NCI-H1105 (cell line): ENCODE measurements around the gene TRIM6.
"Not testable (repeated sequence)": the region's sequence is repeated elsewhere in the genome, so short reads cannot be mapped to it uniquely, and the experiment has no call there.

Experiments used
- DNase-seq: peaks from one replicate; lab custom pipeline; 2025; lab: John Stamatoyannopoulos, UW

The TRIM6 gene, protein sequence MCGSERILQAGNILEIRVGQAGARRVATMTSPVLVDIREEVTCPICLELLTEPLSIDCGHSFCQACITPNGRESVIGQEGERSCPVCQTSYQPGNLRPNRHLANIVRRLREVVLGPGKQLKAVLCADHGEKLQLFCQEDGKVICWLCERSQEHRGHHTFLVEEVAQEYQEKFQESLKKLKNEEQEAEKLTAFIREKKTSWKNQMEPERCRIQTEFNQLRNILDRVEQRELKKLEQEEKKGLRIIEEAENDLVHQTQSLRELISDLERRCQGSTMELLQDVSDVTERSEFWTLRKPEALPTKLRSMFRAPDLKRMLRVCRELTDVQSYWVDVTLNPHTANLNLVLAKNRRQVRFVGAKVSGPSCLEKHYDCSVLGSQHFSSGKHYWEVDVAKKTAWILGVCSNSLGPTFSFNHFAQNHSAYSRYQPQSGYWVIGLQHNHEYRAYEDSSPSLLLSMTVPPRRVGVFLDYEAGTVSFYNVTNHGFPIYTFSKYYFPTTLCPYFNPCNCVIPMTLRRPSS

DNA sequence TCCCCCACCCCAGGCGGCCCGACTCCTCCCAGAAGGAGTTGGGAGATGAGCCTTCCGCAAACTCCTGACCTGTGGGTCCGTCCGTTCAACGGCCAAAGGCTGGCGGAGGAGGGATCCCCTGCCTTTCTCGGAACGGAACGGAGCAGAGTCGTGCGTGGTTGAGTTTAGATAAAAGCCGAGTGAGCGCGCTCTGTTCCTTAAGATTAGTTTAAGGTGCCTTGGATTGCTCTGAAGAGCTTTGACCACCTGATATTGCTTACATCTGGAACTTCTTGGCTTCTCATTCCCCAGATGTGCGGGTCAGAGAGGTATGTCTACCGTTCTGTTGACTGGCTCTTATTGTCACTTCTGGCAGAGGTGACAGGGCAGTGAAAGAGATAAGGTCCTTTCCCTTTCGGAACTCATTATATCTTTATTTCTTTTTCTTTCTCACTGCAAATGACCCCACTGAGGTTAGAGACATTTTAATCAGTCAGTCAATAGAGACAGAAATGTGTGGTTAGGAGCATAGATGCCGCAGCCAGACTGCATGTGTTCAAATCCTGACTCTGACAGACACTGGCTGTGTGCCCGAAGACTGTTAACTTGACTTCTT is at the start of gene TRIM6:
TRIM6 (plus strand) TSS at position 31 of the 595 bp plus-strand sequence; CDS start at position 292, 261 bp downstream.
- no peak for DNase-seq

DNA sequence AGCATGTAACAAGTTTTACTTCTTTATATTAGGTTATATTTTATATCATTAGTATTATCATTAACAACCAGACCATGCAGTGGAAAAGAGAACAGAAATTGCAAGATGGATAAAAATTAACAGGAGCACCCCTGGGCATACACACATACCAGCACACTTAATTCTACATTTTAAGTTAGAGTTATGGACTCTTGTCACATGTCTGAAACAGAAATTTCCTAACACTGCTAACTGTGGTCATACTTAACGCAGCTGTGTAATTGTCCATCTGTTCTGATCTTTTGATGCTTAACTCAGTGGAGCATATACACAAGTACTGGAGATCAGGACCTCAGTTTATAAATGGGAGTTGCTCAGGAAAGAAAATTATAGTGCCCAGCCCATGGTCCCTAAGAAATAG is 48.5 kb upstream of the TRIM6 start:
- DNase-seq, result no peak

DNA sequence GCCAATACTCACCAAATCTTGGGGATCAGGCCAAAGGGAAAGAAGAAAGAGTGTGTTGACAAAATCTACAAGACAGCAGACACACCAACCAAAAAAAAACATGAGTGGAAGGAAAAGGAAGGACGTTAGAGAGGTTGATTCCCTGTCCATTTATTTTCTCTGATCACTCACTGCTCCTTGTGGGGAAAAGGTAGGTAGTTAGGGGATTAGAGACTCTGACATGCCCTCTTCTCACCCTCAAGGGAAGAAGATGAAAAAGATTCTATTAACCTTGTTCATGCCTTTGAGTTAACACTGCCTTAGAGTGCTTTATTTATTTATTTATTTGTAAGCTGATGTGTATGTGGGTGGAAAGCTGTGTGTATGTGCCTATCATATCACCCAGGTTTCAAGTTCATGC is 48.0 kb upstream of the TRIM6 start, which contains the start of gene OR52H1:
OR52H1 (minus strand) TSS at position 101 of the 400 bp plus-strand sequence. CDS start 3,035 bp downstream, outside the sequence.
- DNase-seq, result no peak

DNA sequence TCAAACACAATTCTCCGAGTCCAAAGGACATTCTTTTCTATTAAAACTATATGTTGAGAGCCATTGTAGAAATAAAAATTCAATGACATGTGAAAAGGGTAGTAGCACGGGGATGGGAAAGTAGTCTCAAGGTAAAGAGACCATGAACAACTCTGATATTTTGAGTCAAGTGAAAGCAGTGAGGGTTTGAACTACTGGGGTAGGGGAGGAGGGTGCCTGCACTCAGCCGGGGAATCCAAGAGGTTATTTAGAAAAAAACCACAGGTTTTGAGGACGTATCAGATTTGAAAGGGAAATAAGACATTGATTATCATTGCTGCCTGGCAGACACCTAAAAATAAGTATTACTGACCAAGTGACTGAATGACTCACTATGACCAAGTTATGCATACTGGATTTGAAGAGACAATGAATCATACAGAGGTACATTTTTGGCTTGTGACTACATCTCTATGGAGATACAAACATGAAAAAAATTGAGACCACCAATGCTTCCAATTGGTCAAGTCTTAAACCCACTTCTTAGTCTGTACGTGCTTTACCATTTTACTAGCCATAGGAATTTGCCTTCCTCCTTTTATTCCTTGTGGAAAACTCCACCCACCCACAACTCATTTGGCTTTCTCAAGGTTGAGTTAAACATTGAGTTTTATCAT is 45.9 kb upstream of the TRIM6 start:
- DNase-seq, result no peak

DNA sequence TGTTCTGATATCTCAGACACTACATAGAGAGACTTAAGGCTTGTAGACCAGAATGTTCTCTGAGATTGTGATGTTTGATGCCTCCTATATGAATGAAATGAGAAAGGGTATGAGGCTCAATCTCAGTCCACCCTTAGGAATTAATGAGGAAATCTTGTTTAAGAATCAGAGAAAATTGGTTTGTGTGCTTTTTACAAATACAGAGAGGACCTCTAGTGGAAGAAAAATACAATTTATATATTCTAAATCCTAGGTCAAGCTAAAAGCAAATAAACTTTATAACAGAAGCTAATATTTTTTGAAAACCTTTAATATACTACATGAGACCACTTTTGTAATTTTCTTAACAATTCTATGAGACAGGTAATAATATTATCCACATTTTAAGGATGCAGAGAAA is 43.1 kb upstream of the TRIM6 start:
- DNase-seq, result no peak

DNA sequence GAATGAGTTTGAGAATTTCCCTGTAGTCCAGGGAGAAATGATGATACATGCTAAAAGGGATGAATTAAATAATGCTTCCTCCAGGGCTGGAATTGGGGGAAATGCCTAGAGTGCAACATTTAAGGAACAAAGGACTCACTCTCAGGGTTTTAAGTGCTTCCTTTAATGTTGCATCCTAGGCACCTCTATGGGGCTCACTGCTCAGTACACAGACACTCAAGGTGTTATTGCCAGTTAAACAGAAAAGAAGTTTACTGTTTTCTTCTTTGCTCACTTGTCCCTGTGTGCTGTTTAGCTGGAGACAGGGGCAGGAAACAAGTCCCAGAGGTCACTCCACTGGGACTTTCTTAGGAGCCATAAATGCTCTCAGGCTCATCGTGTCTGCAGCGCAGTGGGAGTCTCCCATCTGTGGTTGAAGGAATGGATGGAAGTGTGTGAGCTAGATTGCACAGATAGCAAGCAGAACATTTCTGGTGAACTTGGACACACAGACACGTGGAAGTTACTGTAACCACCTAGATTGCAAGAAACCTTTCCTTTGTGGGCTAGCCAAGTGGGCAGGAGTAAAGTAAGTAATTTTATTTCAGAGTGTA is 39.7 kb upstream of the TRIM6 start:
- no peak for DNase-seq

DNA sequence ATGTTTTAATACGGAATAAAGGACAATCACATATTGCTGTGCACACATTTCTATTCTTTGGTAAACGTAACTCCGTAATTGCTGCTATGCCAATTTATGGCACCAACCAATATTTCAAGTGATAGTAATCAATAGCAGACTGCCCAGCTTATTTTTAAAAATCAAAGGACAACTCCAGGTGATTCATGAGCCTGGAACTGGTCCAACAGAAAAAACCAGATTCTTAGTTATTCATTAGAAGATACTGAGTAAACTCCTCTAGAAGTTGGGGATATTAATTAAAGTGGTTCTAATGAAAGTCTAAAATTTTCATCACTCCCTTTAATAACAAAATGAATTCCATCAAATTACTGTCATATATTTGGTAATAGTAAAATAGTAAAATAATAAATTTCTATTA is 38.7 kb upstream of the TRIM6 start:
- no peak for DNase-seq

DNA sequence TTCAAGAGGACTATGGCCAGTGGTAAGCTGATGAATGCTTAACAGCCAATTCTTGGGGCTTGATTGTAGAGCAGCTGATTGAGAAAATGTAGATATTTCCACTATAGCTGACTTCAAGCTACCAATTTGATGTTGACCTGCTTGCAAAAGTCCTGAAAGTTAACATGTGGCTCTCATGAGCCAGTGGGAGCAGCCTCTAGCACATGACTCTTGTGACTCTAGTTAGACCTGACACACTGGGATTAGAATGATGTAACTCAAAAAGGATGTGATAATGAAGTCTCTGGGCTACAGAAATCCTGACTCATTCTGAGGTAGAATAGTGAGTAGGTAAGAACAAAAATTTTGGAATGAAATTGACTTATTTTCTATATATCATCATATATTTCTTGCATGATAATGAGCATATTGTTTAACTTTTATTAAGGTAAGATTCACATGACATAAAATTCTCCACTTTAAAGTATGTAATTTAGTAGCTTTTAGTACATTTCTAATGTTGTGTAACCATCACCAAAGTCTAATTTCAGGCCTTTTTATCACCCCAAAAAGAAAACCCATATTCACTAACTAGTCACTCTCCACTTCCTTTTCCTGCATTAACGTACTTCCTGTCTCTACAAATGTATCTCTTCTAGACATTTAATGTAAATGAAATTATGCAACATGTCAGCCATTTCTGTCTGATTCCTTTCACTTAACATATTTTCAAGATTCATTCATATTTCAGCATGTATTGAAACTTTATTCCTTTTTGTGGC is 32.0 kb upstream of the TRIM6 start:
- no peak for DNase-seq

DNA sequence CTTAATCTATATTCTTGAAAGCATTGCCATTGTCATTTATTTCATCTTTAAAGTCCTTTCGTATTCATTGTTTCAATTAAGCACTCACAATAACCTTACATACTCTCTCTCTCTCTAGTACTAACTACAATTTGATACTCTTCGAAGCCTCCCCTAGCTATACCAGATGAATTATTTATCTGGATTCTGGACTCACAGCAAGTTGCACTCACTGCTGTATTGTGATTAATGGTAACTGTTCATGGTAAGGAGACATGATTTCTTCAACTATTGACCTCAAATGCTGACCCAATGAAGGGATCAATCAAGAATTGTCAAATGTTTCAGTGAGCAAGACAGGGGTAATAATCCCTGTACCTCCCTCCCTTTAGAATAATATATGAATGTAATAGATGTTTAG is 21.8 kb upstream of the TRIM6 start:
- no peak for DNase-seq

DNA sequence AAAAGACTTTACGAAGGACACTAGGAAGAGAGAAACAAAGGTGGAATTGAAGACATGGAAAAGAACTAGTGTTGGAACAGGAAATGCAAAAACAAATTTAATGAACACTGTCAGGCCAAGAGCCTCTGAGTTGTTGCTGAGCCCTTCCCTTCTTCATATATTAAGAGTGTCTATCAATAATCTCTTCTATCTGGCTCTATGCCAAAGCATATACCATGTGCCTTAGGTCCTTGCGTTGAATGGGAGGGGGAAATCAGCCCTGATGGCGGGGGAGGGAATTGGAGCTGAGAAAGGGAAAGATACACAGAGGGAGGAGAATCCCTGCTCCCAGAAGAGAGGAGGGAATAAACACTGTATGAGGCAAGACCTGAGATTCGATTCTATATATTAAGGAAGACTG is 21.3 kb upstream of the TRIM6 start:
- no peak for DNase-seq

DNA sequence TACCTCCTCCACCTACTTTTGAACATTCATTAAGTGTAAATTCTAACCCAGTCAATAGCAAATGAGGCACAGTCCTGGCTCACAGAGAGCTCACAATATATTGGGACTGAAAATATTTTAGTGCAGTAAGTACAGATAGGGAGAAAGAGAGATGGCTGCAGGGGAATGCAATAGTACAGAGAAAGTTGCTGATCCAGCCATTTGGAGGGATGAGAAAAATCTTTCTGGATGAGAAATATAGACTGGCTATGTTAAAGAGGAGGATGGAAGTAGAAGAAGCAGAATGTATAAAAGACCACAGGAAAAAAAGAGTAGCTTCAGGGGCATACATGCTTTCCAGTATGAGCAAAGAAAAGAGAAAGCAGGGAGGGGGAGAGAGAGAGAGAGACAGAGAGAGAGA is 19.3 kb upstream of the TRIM6 start:
- DNase-seq, result no peak

DNA sequence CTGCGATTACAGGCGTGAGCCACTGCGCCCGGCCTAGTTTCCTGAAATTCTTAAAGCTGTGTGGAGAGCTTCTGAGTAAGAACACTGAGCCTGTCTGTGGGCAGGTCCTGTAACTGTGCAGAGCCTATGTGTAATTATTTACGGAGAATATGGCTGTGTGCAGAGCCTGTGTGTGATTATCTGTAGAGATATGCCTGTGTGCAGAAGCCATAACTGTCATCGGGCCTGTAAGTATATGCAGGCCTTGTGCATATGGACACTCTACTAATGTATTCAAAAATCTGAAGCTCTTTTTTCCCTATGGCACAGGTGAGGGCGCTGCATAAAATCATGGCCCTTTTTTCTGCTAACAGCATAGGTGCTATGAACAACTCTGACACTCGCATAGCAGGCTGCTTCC is 15.9 kb upstream of the TRIM6 start, which contains the start of gene OR52B6:
OR52B6 (plus strand) TSS at position 301 of the 400 bp plus-strand sequence; CDS start at position 301, 0 bp downstream.
- DNase-seq, result no peak

DNA sequence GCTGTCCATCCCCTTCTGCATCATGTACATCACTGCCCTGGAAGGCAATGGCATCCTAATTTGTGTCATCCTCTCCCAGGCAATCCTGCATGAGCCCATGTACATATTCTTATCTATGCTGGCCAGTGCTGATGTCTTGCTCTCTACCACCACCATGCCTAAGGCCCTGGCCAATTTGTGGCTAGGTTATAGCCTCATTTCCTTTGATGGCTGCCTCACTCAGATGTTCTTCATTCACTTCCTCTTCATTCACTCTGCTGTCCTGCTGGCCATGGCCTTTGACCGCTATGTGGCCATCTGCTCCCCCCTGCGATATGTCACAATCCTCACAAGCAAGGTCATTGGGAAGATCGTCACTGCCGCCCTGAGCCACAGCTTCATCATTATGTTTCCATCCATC is 15.4 kb upstream of the TRIM6 start:
- DNase-seq, result no peak

DNA sequence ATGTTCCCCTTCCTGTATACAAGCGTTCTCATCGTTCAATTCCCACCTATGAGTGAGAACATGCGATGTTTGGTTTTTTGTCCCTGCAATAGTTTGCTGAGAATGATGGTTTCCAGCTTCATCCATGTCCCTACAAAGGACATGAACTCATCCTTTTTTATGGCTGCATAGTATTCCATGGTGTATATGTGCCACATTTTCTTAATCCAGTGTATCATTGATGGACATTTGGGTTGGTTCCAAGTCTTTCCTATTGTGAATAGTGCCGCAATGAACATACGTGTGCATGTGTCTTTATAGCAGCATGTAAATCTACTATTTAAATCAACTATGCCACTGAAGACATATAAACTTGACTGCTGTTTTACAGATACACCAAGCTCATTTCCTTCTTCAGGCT is 12.0 kb upstream of the TRIM6 start:
- not testable (repeated sequence) for DNase-seq

DNA sequence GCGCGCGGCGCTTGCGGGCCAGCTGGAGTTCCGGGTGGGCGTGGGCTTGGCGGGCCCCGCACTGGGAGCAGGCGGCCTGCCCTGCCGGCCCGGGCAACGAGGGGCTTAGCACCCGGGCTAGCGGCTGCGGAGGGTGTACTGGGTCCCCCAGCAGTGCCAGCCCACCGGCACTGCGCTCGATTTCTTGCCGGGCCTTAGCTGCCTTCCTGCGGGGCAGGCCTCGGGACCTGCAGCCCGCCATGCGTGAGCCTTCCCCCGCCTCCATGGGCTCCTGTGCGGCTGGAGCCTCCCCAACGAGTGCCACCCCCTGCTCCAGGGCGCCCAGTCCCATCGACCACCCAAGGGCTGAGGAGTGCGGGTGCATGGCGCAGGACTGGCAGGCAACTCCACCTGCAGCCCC is 6.5 kb upstream of the TRIM6 start:
- not testable (repeated sequence) for DNase-seq

DNA sequence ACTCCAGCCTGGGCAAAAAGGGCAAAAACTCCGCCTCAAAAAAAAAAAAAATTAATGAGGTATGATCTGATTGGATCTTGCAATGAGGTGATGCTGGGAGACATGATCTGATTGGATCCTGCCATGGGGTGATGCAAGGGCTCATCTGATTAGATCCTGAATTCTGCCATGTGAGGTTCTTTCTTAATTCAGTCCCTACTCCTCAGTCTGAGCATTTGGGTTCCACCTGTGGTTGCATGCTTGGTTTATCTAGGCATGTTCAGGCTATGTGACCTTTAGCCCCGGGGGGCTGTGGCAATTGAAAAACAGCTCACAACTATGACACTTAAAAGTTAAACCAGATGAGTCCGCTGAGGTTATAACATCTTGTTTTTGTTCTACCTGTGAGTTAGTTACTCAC is 4.8 kb upstream of the TRIM6 start:
- no peak for DNase-seq

DNA sequence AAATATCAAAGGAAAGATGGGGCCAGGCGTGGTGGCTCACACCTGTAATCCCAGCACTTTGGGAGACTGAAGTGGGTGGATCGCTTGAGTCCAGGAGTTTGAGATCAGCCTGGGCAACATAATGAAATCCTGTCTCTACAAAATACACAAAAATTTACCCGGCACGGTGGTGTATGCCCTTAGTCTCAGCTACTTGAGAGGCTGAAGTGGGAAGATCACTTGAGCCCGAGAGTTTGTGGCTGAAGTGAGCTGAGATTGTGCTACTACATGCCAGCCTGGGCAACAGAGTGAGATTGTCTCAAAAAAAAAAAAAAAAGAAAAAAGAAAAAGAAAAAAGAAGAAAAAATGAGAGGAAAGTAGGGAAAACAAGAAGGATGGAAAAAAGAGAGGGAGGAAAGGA is 3.8 kb upstream of the TRIM6 start:
- DNase-seq, result no peak

DNA sequence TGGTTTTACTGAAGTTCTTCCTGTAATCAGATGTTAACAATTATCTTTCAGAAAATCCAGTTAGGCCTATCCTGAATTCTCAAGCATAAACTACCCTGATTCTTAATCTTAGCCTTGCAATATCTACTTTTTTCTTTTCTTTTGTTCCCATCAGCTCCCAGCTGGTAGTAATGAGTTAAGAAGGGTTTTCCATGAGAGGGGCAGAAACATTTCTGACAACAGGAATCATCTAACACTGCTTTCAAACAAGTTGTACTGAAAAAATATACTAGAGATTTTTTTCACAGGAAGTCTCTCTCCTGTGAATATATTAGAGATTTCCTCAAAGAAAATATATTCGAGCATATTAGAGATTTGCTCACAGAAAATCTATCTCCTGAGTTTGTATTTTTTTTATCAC is 3.3 kb upstream of the TRIM6 start:
- no peak for DNase-seq

DNA sequence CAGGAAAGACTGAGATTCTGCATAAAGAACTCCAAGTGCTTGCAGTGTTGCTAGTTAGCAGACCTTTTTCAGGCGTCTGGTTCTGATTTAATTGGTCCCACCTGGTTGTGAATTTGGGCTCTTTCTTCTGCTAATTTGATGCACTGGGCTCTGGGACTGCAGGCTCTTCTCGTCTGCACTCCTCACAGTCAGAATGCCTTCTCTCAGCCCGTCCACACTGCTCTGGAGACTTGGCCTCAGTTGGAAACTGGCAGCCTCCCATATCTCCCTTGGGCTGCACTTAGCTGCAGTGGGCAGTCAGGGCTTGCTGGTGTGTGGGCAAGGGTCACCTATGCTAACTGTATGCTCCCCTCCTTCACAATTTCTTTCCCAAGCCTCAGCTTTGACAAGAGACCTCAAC is 1.5 kb downstream of the TRIM6 start:
- no peak for DNase-seq

DNA sequence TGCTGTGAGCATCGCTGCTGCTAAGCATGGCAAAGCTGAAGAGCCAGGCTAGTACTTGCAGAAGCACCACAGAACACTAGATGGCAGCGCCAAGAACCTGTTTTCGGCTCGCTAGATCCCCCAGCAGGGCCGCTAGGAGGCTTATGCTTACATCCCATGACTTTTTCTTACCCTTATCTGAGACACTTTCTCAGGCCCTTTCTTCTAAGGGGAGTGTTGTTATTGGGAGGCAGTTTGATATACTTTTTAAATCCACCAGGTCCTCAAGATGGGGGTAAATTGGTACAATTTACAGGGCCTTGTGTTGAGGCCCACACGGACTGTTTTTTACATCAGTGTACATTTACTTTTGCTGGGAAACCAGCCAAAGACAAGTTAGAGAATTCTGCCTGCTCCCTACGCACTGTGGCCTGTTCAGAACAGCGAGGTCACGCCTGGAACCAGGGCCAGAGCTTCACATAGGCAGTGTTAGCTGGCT is 4.0 kb downstream of the TRIM6 start:
- DNase-seq, result peak; percentile 15

DNA sequence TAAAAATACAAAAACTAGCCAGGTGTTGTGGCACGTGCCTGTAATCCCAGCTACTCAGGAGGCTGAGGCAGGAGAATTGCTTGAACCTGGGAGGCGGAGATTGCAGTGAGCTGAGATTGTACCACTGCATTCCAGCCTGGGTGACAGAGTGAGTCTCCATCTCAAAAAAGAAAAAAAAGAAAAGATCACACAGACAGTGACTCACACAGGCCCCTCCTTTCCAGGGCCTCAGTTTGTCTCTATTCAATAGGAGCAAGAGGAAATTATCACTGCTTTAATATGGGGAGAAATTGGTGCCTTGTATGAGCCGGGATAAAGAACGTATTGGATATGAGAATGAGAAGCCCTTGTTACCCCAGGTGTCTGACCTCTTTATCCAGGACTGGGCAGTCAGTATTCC is 6.4 kb downstream of the TRIM6 start:
- not testable (repeated sequence) for DNase-seq
